Mammary epithelial cell (primary cell): Measurements from ENCODE around the gene IDH3G.

ENCODE experiments used
- EZH2 ChIP-seq: IDR thresholded peaks from 2 replicates; pipeline ENCODE4 v1.6.1; 2012; ENCODE audit warnings: low read length, inconsistent platforms, borderline replicate concordance
- TF ChIP-seq, protein P1 (sequence below), 2 donors: IDR thresholded peaks in 1 of 2; conservative IDR thresholded peaks in 1 of 2; 2 replicates each; pipeline ENCODE4 v1.5.1; 2011 to 2012; ENCODE audit warnings: inconsistent platforms in 2 of 2, low read length in 2 of 2, mild to moderate bottlenecking in 2 of 2, control low read depth in 1 of 2, low read depth in 1 of 2; ENCODE audit not compliant: insufficient read depth in 1 of 2; ENCODE audit errors: extremely low read depth in 1 of 2

DNA sequence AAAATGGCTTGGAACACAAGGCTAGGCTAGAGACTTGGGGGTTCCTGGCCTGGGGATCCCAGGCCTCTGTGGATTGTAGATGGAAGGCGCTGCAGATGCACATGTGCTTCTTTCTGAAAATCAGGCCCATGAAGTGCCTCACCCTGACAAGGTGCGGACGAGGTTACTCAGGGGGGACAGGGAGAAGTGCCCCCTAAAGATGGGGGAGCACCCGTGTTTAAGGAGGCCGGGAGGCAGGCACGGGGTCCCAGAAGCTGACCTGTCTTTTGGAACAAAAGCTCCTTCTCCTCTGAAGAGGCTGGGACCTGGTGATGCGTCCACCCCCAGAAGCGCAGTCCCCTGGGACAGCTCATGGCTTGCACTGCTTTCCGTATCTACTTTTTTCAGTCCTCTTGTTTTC, 33.7 kb upstream of the IDH3G start:
- TF ChIP-seq, protein P1, sequence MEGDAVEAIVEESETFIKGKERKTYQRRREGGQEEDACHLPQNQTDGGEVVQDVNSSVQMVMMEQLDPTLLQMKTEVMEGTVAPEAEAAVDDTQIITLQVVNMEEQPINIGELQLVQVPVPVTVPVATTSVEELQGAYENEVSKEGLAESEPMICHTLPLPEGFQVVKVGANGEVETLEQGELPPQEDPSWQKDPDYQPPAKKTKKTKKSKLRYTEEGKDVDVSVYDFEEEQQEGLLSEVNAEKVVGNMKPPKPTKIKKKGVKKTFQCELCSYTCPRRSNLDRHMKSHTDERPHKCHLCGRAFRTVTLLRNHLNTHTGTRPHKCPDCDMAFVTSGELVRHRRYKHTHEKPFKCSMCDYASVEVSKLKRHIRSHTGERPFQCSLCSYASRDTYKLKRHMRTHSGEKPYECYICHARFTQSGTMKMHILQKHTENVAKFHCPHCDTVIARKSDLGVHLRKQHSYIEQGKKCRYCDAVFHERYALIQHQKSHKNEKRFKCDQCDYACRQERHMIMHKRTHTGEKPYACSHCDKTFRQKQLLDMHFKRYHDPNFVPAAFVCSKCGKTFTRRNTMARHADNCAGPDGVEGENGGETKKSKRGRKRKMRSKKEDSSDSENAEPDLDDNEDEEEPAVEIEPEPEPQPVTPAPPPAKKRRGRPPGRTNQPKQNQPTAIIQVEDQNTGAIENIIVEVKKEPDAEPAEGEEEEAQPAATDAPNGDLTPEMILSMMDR (conservative IDR thresholded peaks at IDR 0.05 in 1 of 2, IDR thresholded peaks at IDR 0.05 in 1 of 2; ENCODE audit: extremely low read depth in 1 of 2, insufficient read depth in 1 of 2, low read depth in 1 of 2, low read length in 2 of 2) = no peak
- TF ChIP-seq EZH2 = no peak
